Measurements from ENCODE around the gene GNB3. TPM values are rescaled to one million over a fixed set of nuclear protein-coding genes. Genes with fewer than 3 reads are reported as not detected.

Gene GNB3
- total and polyA plus RNA-seq, 12 donors: 1.9 to 15.0 (median 7.5) TPM

DNA sequence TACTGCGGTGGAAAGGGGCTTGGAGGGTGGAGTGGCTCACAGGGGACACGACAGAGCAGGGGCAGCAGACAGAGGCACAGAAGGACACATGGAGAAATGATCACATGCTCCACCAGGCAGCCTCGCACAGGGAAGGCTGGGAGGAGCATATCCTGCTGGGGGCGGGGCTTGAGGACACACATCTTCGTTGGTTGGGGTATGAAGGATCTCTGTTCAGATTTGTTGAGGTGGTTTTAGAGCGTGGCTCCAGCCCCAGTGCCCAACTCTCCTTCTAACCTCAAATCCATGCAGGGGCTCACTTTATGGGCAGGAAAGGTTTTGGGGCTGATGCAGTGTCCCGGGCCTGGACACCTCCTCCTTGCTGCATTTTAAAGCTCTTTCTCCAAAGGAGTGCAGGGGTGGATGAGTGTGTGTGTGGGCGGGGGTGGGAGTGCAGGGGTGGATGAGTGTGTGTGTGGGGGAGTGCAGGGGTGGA is 13.3 kb upstream of the GNB3 start:
- Histone ChIP-seq H3K36me3 (peaks cover 0 to 23% (median 0%) of the 10 kb centered on the region in 9 donors), H3K4me1 (peaks cover 8 to 54% (median 30%) of the 10 kb centered on the region in 9 donors), H3K27ac (peak overlapping the region in 8 of 10 donors; percentile 6 to 56 (median 44)), H3K4me3 (peak overlapping the region in 2 of 10 donors; percentile 77 to 95), H3K9me3 (no peaks in the 10 kb centered on the region), H3K27me3 (peaks cover 0 to 52% (median 0%) of the 10 kb centered on the region in 7 donors)
- TF ChIP-seq, protein P1, sequence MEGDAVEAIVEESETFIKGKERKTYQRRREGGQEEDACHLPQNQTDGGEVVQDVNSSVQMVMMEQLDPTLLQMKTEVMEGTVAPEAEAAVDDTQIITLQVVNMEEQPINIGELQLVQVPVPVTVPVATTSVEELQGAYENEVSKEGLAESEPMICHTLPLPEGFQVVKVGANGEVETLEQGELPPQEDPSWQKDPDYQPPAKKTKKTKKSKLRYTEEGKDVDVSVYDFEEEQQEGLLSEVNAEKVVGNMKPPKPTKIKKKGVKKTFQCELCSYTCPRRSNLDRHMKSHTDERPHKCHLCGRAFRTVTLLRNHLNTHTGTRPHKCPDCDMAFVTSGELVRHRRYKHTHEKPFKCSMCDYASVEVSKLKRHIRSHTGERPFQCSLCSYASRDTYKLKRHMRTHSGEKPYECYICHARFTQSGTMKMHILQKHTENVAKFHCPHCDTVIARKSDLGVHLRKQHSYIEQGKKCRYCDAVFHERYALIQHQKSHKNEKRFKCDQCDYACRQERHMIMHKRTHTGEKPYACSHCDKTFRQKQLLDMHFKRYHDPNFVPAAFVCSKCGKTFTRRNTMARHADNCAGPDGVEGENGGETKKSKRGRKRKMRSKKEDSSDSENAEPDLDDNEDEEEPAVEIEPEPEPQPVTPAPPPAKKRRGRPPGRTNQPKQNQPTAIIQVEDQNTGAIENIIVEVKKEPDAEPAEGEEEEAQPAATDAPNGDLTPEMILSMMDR (IDR thresholded peaks at IDR 0.05): no peak
- ATAC-seq (peak; percentile 29 to 63 (median 56)), DNase-seq (peak; percentile 86 to 89)
- WGBS, 2 donors: 12 to 21% methylated on average over 8 of the region's 8 CpGs
- intact Hi-C loops (cut with DNase I): loop anchor here (5.0 to 10.0 kb wide), 7 partner anchors 50 to 213 kb away; partner anchors contain the start of genes MLF2 (in 7 of the 10) and PTMS (in 1 of the 10)

DNA sequence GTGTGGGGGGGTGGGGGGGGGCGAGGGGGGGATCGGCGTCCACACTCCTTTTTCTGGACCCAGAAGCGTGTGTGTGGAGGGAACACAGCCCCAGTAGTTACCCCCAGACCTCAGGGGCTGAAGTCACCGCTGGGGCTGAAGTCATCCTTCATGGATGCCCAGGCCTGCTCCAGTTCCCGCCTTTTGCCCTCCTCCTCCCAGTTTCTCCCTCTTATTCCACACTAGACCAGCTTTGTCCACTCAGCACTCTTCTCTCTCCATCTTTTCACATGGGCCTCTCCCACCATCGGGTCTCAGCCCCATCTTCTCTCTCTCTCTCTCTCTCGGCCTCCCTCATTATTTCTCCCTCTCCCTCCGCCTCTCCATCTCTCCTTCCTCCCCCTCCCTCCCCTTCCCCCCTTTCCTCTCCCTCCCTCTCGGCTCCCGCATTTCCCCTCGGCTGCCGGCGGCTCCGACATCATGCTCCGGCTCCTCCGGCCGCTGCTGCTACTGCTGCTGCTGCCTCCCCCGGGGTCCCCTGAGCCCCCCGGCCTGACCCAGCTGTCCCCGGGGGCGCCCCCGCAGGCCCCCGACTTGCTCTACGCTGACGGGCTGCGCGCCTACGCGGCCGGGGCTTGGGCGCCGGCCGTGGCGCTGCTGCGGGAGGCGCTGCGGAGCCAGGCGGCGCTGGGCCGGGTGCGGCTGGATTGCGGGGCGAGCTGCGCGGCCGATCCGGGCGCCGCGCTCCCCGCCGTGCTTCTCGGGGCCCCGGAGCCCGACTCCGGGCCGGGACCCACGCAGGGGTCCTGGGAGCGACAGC is 12.5 kb upstream of the GNB3 start, which contains the start of gene P3H3:
Gene P3H3, plus strand, starts transcription at position 426 of the 799 bp plus-strand sequence. Its CDS starts 34 bp downstream, at position 460.
- TF ChIP-seq, protein P1 (IDR thresholded peaks at IDR 0.05): peak in 3 of 9 donors; percentile 6 to 37 (median 18)
- peak; percentile 50 to 52 for DNase-seq
- WGBS, 2 donors: 1 to 2% methylated on average over 52 to 59 of the region's 60 CpGs
- H3K27ac ChIP-seq: peak within 1 kb of the TSS; percentile 59 to 91 (median 84)
- ATAC-seq: peak in 5 of 8 donors; percentile 2 to 36 (median 11)
- H3K36me3 ChIP-seq: peaks cover 0 to 23% (median 0%) of the 10 kb centered on the region in 9 donors
- H3K4me3 ChIP-seq: peak within 1 kb of the TSS; percentile 58 to 95 (median 76)
- H3K4me1 ChIP-seq: peaks cover 8 to 52% (median 26%) of the 10 kb centered on the region in 9 donors
- peaks cover 0 to 46% (median 0%) of the 10 kb centered on the region in 7 donors for H3K27me3 ChIP-seq
- intact Hi-C loops (cut with DNase I): loop anchor here (5.0 to 10.0 kb wide), 7 partner anchors 51 to 213 kb away; partner anchors contain the start of genes MLF2 (in 7 of the 10) and PTMS (in 1 of the 10)
- H3K9me3 ChIP-seq: no peaks in the 10 kb centered on the region

DNA sequence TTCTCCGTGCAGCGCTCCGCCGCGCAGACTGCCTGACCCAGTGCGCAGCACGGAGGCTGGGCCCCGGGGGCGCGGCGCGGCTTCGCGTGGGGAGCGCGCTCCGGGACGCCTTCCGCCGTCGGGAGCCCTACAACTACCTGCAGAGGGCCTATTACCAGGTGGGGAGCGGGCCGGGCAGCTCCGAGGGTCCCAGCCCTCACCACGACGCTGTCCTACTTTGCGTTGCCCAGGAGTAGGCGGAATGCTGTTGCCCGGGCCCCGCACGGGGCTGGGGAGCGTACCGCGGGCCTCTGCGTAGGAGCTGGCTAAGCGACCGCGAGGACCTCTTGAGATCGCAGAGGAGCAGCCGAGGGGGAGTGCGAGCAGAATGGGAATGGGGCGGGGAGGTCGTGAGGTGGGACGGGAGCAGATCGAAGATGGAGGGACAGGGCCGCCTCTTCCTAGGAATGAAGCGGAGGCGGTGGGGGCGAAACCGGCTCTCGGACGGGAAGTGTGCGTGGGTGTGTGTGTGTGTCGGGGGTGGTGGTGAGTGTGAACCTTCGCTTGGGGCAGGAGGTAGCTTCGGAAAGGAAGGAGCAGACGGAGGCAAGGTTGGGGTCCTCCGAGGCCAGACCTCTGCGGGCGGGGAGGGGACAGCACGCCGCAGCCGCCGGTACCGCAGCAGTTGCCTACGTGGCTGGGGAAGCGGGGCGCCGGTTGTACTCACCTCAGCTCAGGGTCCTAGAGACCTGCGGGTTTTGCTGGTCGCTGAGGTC is 11.8 kb upstream of the GNB3 start:
- intact Hi-C loops (cut with DNase I): loop anchor here (5.0 to 10.0 kb wide), 7 partner anchors 52 to 214 kb away; partner anchors contain the start of genes MLF2 (in 7 of the 10) and PTMS (in 1 of the 10)
- DNase-seq: peak in 1 of 2 donors; percentile 45
- H3K4me1 ChIP-seq: peaks cover 8 to 52% (median 26%) of the 10 kb centered on the region in 9 donors

More for the DNA sequence above, 11.8 kb upstream of the GNB3 start:
- TF ChIP-seq, protein P1 (IDR thresholded peaks at IDR 0.05): no peak
- H3K4me3 ChIP-seq: peak overlapping the region; percentile 58 to 95 (median 76)
- ATAC-seq: peak; percentile 11 to 34 (median 24)
- H3K36me3 ChIP-seq: peaks cover 0 to 30% (median 0%) of the 10 kb centered on the region in 9 donors
- H3K27me3 ChIP-seq: peaks cover 0 to 40% (median 0%) of the 10 kb centered on the region in 7 donors
- WGBS, 2 donors: 1% methylated on average over 71 of the region's 71 CpGs
- H3K9me3 ChIP-seq: no peaks in the 10 kb centered on the region
- peak overlapping the region; percentile 59 to 91 (median 84) for H3K27ac ChIP-seq

Measured in heart right ventricle (tissue), 16 donors.